Activated effector memory CD4-positive, alpha-beta T cell treated with anti-CD3 and anti-CD28 coated beads, Interleukin-2, amount 50 U/mL, for 16 hours (primary cell): ENCODE data around the gene SMAD7.

Source experiments
- DNase-seq: peaks from one replicate; pipeline ENCODE4 v3.0.0-alpha.2; 2020

Gene SMAD7

GRCh38 chr18:48892146-48892855 is 58.5 kb downstream of the SMAD7 start:
- DNase-seq: peak; percentile 59

GRCh38 chr18:48891721-48892120 is 59.0 kb downstream of the SMAD7 start:
- peak; percentile 50 for DNase-seq

- peak; percentile 54 for DNase-seq
Observed at GRCh38 chr18:48889981-48890762, 60.6 kb downstream of the SMAD7 start.

- peak; percentile 54 for DNase-seq
Observed at GRCh38 chr18:48889115-48889941, 61.4 kb downstream of the SMAD7 start.

GRCh38 chr18:48888773-48889080 is 62.0 kb downstream of the SMAD7 start:
- peak; percentile 27 for DNase-seq

GRCh38 chr18:48887905-48888772 is 62.6 kb downstream of the SMAD7 start:
- DNase-seq: peak; percentile 59

GRCh38 chr18:48887294-48887904 is 63.4 kb downstream of the SMAD7 start:
- peak; percentile 36 for DNase-seq

GRCh38 chr18:48886520-48887293 is 64.1 kb downstream of the SMAD7 start:
- DNase-seq: peak; percentile 13

- DNase-seq: peak; percentile 31
Observed at GRCh38 chr18:48885924-48886400, 64.8 kb downstream of the SMAD7 start.

GRCh38 chr18:48885266-48885923 is 65.4 kb downstream of the SMAD7 start:
- DNase-seq: peak; percentile 62

- DNase-seq: no peak
Observed at GRCh38 chr18:48884771-48885170, 66.0 kb downstream of the SMAD7 start.

- peak; percentile 30 for DNase-seq
Observed at GRCh38 chr18:48884306-48884705, 66.5 kb downstream of the SMAD7 start.

GRCh38 chr18:48882379-48882778 is 68.4 kb downstream of the SMAD7 start:
- DNase-seq: peak; percentile 39

GRCh38 chr18:48880931-48881330 is 69.8 kb downstream of the SMAD7 start:
- DNase-seq: no peak

GRCh38 chr18:48879008-48879431 is 71.7 kb downstream of the SMAD7 start:
- DNase-seq: no peak

GRCh38 chr18:48878471-48878870 is 72.3 kb downstream of the SMAD7 start:
- no peak for DNase-seq

GRCh38 chr18:48877941-48878340 is 72.8 kb downstream of the SMAD7 start:
- DNase-seq: no peak

- no peak for DNase-seq
Observed at GRCh38 chr18:48876590-48876989, 74.2 kb downstream of the SMAD7 start.

- no peak for DNase-seq
Observed at GRCh38 chr18:48875942-48876511, 74.7 kb downstream of the SMAD7 start.

GRCh38 chr18:48875314-48875941 is 75.3 kb downstream of the SMAD7 start:
- DNase-seq: no peak
